GM19328 (cell line): ENCODE results near the gene PIBF1.
"Not testable (repeated sequence)": the region's sequence is repeated elsewhere in the genome, so short reads cannot be mapped to it uniquely, and the experiment has no call there.

ENCODE experiments used
- ATAC-seq: cut with Tn5 transposase; IDR thresholded peaks from one replicate; pipeline ENCODE4 v1.9.1; 2021; ENCODE audit warnings: mild to moderate bottlenecking, moderate library complexity; ENCODE audit not compliant: unreplicated experiment

PIBF1 gene

GRCh38 chr13:72891423-72891822 is 109.5 kb downstream of the PIBF1 start:
- no peak for ATAC-seq

DNA sequence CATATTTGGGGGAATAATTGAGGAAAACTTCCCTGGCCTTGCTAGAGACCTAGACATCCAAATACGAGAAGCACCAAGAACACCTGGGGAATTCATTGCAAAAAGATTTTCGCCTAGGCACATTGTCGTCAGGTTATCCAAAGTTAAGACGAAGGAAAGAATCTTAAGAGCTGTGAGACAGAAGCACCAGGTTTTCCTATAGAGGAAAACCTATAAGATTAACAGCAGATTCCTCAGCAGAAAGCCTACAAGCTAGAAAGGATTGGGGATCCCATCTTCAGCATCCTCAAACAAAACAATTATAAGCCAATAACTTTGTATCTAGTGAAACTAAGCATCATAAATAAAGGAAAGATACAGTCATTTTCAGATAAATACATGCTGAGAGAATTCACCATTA is 114.9 kb downstream of the PIBF1 start:
- no peak for ATAC-seq

GRCh38 chr13:72901546-72901945 is 119.6 kb downstream of the PIBF1 start:
- not testable (repeated sequence) for ATAC-seq

- no peak for ATAC-seq
These were observed 126.5 kb downstream of the PIBF1 start for GRCh38 chr13:72908416-72908815.

- ATAC-seq = no peak
These were observed 130.0 kb downstream of the PIBF1 start for GRCh38 chr13:72911981-72912380.

DNA sequence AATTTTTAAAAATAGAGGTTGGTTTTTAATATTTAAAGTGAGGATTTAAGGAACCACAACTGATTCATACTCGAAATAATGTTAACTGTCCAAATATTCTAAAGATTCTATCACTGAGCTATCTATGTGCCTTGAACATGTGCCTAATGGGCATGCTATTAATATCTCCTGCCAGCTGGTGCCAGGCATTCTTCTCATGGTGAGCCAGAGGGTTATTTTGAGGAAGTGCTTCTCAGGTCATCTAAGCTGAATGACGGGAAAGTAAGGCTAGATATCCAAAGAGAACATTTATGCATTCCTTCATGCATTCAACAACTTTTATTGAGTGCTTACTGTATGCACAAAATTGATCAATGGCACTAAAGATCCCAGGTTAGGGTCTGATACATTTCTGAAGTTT is 138.2 kb downstream of the PIBF1 start:
- no peak for ATAC-seq

GRCh38 chr13:72931311-72931710 is 149.4 kb downstream of the PIBF1 start:
- no peak for ATAC-seq

DNA sequence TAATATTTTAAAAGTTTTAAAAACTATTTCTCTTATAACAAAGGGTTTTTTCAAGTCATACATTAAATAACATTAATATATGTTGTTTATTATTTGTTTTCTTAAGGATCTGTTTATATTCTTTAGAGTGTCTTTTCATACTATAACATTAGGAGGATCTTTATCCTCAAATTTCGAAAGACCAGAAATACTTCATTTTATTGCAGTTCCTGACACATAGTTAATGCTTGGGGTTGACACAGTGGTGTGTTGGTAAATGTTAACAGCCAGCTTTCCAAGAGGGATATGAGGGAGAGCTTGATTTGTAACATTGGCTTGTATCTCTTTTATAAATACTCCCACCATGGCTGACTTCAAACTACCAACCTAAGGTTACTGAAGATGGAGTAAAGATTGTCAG is 150.3 kb downstream of the PIBF1 start:
- no peak for ATAC-seq

GRCh38 chr13:72946267-72946666 is 164.3 kb downstream of the PIBF1 start:
- ATAC-seq = not testable (repeated sequence)

DNA sequence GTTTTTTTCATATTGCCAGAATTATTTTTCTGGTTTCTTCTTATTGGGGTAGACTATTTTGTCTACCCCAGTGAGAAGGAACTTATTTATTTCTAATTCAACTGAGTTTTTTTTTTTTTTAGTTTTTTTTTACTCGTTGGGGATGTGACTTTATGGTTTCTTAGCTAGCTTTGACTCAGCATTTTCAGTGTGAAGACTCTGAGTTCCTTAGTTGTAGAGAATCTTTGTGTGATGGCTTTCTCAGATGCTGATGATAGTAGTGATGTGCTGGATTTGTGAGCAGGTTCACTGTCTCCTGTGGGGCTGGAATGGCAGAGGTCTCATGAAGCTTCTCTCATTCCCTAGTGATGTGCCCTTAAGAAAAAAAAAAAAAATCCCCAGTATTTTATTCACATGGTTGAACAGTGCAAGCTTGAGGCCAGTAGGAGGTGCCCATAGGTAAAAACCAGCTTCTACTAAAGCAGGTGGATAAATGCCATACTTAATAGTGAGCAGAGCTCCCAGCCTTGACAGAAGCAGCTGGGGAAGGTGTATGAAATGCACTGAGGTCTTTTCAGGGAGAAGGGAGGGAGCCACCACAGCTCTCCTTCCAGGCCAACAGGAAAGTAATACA is 170.7 kb downstream of the PIBF1 start:
- ATAC-seq = no peak

GRCh38 chr13:72953391-72953965 is 171.5 kb downstream of the PIBF1 start:
- ATAC-seq = no peak

DNA sequence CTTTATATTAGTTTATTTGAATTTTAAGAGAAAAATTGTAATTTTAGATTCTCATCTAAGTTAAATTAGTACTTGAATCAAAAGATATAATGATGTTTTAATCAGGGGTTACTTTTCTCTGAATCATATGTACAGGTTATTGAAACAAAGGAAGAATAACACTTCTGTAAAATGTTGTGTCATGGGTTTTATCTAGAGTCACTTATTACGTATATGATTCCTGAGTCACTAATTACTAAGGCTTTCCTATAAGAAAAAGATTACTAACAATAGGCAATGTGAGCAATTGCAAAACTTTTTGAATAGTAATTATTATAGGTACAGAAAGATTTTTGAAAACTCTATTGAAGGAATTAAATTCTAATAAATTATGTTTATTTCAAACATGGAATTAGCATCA is 177.7 kb downstream of the PIBF1 start:
- ATAC-seq = no peak

- ATAC-seq = no peak
These were observed 178.2 kb downstream of the PIBF1 start for GRCh38 chr13:72960114-72960513.

GRCh38 chr13:72960541-72960940 is 178.6 kb downstream of the PIBF1 start:
- ATAC-seq = no peak

DNA sequence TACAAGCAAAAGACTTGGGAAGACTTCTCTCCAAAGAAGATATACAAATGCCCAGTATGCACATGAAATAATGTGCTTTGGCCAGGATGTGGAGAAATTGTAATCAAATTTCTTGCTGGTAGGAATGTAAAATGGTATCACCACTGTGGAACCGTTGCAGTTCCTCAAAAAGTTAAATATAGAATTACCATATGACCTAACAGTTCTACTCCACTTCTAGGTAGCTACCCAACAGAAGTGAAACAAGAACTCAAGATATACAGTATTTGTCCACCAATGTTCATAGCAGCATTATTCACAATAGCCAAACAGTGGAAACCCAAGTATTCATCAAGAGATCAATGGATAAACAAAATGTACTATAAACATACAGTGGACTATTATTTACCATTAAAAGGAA is 181.8 kb downstream of the PIBF1 start:
- ATAC-seq = peak; percentile 54

DNA sequence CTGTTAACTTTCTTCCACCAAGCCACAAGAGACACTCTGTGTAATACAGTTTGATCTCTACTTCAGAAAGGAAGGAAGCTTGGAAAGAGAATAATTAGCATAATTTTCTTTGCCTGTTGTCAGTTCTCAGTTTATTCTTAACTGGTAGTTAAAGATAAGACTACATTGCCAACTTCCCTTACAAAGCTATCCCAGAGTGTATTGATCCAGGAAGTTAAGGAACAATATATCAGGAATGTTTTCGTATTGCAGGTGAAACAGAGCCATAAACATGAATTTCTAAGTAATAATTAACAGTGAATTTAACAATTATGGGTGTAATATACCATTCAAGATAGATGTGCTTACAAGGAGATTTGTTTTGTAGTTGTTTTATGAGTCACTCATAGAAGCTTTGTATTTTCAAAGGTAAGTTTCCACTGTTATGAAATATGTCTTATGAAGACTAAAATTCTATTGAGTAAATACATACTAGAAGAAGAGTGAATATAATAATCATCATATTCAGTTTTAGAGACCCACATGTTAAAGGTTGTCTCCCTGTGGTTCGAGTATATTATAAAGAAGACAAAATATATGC is 188.5 kb downstream of the PIBF1 start:
- no peak for ATAC-seq

DNA sequence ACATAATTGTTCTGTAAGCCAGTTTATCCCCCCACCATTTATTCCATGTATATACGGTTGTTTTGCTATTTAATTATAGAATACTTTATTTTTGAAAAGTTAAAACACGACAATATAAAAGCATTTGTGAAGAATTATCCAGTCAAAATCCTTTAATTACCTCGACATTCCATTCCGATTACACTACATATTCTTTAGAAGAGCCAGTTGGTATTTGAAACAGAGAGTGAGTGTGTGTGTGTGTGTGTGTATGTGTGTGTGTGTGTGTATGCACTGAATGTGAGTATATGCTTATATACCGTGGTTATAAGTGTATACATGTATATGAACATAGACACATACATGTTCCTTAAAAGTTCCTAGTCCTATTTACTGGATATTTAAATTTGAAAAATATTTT is 189.0 kb downstream of the PIBF1 start:
- ATAC-seq = no peak

GRCh38 chr13:72973234-72973633 is 191.3 kb downstream of the PIBF1 start:
- no peak for ATAC-seq

- ATAC-seq = no peak
These were observed 201.3 kb downstream of the PIBF1 start for GRCh38 chr13:72983085-72983768.

GRCh38 chr13:72985610-72986009 is 203.7 kb downstream of the PIBF1 start:
- ATAC-seq = no peak

DNA sequence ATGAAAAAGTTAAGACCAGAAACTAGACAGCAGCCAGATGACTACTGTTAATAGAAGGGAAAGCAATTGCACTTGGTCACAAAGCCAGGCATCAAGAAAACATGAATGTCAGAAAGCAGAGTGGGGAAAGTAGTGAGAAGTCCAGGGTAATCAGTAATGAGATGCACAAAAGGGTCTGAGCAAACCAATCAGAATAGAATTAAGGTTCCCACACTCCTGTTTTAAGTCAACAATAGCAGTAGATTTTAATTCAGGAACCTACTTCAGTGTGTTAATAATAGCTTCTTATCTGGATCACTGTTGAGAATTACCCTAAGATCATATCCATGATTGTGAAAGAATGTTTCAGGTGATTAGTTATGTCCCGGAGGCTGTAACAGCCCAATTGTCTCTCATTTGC is 204.3 kb downstream of the PIBF1 start:
- no peak for ATAC-seq

DNA sequence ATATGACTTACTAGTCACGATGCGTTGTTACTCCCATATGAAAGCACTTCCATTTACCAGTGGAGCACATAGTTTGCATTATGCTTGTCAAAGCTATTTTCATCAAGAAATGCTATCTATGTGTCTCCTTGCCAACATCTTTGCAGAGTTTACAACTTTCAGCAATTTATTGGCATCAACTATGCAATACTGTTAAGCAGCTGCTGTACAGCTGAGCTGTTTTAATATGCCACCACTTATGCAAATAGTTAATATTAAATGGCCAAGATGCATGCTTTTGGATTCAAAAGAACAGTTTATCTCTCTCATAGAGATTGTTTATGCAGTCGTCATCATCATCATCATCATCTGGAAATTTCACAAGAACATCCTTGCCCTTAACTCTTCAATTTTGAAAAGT is 209.0 kb downstream of the PIBF1 start:
- ATAC-seq = no peak
